ENCODE data around the gene NSMCE4A.

NSMCE4A gene

DNA sequence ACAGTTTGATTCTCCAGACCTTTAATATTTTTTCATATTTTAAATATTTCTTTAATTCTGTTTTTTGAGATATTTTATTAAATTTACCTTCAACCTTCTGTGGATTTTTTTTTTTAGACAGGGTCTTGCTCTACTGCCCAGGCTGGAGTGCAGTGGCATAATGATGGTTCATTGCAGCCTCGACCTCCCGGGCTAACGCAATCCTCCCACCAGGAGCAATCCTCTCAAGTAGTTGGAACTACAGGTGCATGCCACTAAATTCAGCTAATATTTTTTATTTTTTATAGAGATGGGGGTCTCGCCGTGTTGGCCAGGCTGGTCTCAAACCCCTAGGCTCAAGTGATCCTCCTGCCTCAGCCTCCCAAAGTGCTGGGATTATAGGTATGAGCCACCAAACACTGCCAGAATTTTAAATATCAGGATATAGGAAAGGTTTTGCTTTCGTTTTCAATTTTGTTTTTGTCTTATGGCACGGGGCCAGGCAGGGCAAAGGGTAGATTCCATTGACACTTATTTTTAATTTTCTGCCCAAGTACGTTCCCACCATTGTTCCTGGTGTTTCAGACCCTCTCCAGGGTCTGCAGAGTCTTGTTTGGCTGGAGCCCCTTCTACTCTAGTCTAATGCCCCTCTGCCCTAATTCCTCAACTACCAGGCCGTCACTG, 15.1 kb upstream of the NSMCE4A start:
- TF ChIP-seq, protein P1, sequence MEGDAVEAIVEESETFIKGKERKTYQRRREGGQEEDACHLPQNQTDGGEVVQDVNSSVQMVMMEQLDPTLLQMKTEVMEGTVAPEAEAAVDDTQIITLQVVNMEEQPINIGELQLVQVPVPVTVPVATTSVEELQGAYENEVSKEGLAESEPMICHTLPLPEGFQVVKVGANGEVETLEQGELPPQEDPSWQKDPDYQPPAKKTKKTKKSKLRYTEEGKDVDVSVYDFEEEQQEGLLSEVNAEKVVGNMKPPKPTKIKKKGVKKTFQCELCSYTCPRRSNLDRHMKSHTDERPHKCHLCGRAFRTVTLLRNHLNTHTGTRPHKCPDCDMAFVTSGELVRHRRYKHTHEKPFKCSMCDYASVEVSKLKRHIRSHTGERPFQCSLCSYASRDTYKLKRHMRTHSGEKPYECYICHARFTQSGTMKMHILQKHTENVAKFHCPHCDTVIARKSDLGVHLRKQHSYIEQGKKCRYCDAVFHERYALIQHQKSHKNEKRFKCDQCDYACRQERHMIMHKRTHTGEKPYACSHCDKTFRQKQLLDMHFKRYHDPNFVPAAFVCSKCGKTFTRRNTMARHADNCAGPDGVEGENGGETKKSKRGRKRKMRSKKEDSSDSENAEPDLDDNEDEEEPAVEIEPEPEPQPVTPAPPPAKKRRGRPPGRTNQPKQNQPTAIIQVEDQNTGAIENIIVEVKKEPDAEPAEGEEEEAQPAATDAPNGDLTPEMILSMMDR (IDR thresholded peaks at IDR 0.05; ENCODE audit: low read depth, low read length, missing control alignments): no peak
- H3K4me3 ChIP-seq (ENCODE audit: low read depth, low read length): no peak overlapping the region
- in situ Hi-C loops (cut with HindIII; ENCODE audit: low sequenced_read_pairs): no loop called here
- DNase-seq (ENCODE audit: low read depth): no peak

DNA sequence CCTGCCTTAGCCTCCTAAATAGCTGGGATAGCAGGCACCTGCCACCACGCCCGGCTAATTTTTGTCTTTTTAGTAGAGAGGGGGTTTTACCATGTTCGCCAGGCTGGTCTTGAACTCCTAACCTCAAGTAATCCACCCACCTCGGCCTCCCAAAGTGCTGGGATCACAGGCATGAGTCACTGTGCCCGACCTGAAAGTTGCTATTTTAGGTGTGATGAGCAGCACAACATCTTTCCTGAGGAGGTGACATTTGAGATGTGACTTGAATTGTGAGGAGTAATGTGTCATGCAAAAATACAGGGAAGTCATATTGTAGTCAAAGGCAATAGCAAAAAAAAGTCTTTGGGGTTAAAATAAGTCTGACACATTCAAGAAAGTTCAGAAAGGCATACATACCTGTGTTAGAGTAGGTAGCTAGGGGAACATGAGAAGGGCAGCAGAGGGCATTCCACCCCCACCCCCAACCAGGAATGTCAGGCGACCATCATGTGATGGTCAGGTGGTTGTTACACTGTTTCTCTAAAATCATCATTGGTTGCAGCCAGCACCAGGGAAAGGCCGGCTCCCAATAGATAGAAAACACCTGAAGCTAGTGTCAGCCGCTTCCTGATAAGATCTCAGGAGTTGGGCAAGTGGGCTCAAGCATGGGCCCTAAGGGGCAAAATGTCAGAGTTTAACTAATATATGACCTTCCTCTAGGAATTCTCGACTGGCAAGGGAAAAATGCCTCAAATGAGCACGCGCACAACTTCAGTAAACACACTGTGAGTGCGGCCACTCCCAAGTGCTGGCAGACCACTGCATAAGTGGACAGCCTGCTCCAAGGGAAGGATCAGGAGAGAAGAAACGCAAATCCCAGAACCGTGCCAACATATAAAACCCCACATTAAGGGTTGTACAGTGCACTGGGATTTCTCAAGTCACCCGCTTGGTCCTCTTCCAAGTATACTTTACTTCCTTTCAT, 13.6 kb upstream of the NSMCE4A start, which contains the start of gene TACC2:
Gene TACC2, plus strand, starts transcription at position 803 of the 964 bp plus-strand sequence. CDS start 32,819 bp downstream, outside the sequence.
- in situ Hi-C loops (cut with HindIII; ENCODE audit: low sequenced_read_pairs): no loop called here
- TF ChIP-seq, protein P1 (IDR thresholded peaks at IDR 0.05; ENCODE audit: low read depth, low read length, missing control alignments): no peak
- DNase-seq (ENCODE audit: low read depth): no peak

GRCh38 chr10:121984463-121984862, 9.4 kb upstream of the NSMCE4A start:
- TF ChIP-seq, protein P1 (IDR thresholded peaks at IDR 0.05; ENCODE audit: low read depth, low read length, missing control alignments): no peak
- in situ Hi-C loops (cut with HindIII; ENCODE audit: low sequenced_read_pairs): no loop called here
- no peak for DNase-seq (ENCODE audit: low read depth)
- H3K4me3 ChIP-seq (ENCODE audit: low read depth, low read length): no peak overlapping the region

More for the DNA sequence above, 13.6 kb upstream of the NSMCE4A start, which contains the start of gene TACC2:
- no peak within 1 kb of the TSS for H3K4me3 ChIP-seq (ENCODE audit: low read depth, low read length)

- in situ Hi-C loops (cut with HindIII; ENCODE audit: low sequenced_read_pairs): no loop called here
- DNase-seq (ENCODE audit: low read depth): no peak
- H3K4me3 ChIP-seq (ENCODE audit: low read depth, low read length): no peak overlapping the region
- TF ChIP-seq, protein P1 (IDR thresholded peaks at IDR 0.05; ENCODE audit: low read depth, low read length, missing control alignments): no peak
Measured at GRCh38 chr10:121983852-121984251, 8.8 kb upstream of the NSMCE4A start.

DNA sequence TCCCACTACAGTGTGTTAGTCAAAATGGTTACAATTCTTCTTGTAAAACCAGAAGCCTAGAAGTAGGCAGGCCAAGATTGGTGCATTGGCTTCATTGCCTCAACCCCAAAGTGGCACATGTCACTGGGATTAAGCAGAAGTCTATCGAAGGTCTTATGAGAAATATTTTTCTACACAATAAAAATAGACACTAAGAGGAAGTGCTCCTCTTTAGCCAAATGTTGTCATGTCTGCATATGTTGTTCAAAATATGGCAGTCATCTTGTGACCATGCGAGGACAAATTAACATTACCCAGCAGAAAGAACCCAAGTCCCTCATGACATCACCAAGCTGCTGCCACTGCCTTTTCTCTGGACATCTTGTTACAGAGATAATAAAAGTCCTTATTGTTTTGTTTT, 6.3 kb upstream of the NSMCE4A start:
- no peak overlapping the region for H3K4me3 ChIP-seq (ENCODE audit: low read depth, low read length)
- DNase-seq (ENCODE audit: low read depth): no peak
- in situ Hi-C loops (cut with HindIII; ENCODE audit: low sequenced_read_pairs): no loop called here
- TF ChIP-seq, protein P1 (IDR thresholded peaks at IDR 0.05; ENCODE audit: low read depth, low read length, missing control alignments): no peak

GRCh38 chr10:121978511-121978910, 3.5 kb upstream of the NSMCE4A start:
- TF ChIP-seq, protein P1 (IDR thresholded peaks at IDR 0.05; ENCODE audit: low read depth, low read length, missing control alignments): no peak
- in situ Hi-C loops (cut with HindIII; ENCODE audit: low sequenced_read_pairs): no loop called here
- no peak for DNase-seq (ENCODE audit: low read depth)
- H3K4me3 ChIP-seq (ENCODE audit: low read depth, low read length): no peak overlapping the region
